GM23248 (cell line): ENCODE results near the gene ITIH4. TPM values are rescaled to one million over a fixed set of nuclear protein-coding genes. Genes with fewer than 3 reads are reported as not detected.

Source experiments
- DNase-seq: peaks from one replicate; pipeline ENCODE4 v3.0.0-alpha.2; 2015
- H2AFZ ChIP-seq: fragments of 200-600 bp; sonication (generic); 2 replicates; pipeline ENCODE4 v1.6.1; 2016; ENCODE audit warnings: antibody characterized with exemption
- H3F3A ChIP-seq: fragments of 200-600 bp; sonication (generic); 2 replicates; pipeline ENCODE4 v1.6.1; 2016; ENCODE audit warnings: mild to moderate bottlenecking, antibody characterized with exemption, mixed run types; ENCODE audit not compliant: insufficient read depth
- H3K27ac ChIP-seq: fragments of 200-600 bp; sonication (generic); 2 replicates; pipeline ENCODE4 v1.5.1; 2016; ENCODE audit warnings: mild to moderate bottlenecking
- H3K27me3 ChIP-seq: fragments of 200-600 bp; sonication (generic); replicated peaks from 2 replicates; pipeline ENCODE4 v1.6.1; 2016; ENCODE audit warnings: mild to moderate bottlenecking; ENCODE audit not compliant: insufficient read depth
- H3K36me3 ChIP-seq: fragments of 200-600 bp; sonication (generic); 2 replicates; pipeline ENCODE4 v1.6.1; 2016; ENCODE audit warnings: low read depth, mild to moderate bottlenecking
- H3K4me1 ChIP-seq: fragments of 200-600 bp; sonication (generic); 2 replicates; pipeline ENCODE4 v1.6.1; 2016; ENCODE audit warnings: mild to moderate bottlenecking; ENCODE audit not compliant: insufficient read depth
- H3K4me2 ChIP-seq: fragments of 200-600 bp; sonication (generic); one replicate; pipeline ENCODE4 v1.6.1; 2016; ENCODE audit warnings: mild to moderate bottlenecking; ENCODE audit not compliant: unreplicated experiment
- H3K4me3 ChIP-seq: fragments of 200-600 bp; sonication (generic); 2 replicates; pipeline ENCODE4 v1.5.1; 2016; ENCODE audit warnings: mild to moderate bottlenecking
- H3K79me2 ChIP-seq: fragments of 200-600 bp; sonication (generic); 2 replicates; pipeline ENCODE4 v1.6.1; 2016; ENCODE audit warnings: mild to moderate bottlenecking; ENCODE audit not compliant: insufficient read depth
- H3K9ac ChIP-seq: fragments of 200-600 bp; sonication (generic); 2 replicates; pipeline ENCODE4 v1.6.1; 2016; ENCODE audit warnings: mild to moderate bottlenecking
- H3K9me2 ChIP-seq: fragments of 200-600 bp; sonication (generic); 2 replicates; pipeline ENCODE4 v1.6.1; 2016; ENCODE audit warnings: mixed run types, mild to moderate bottlenecking, moderate library complexity; ENCODE audit not compliant: insufficient read depth
- H3K9me3 ChIP-seq: fragments of 200-600 bp; sonication (generic); one replicate; pipeline ENCODE4 v1.6.1; 2017; ENCODE audit warnings: low read depth
- H4K20me1 ChIP-seq: fragments of 200-600 bp; sonication (generic); 2 replicates; pipeline ENCODE4 v1.6.0; 2016; ENCODE audit not compliant: insufficient read depth
- EZH2 ChIP-seq: fragments of 200-600 bp; sonication (generic); IDR thresholded peaks from 2 replicates; pipeline ENCODE4 v1.6.1; 2018; ENCODE audit warnings: antibody characterized with exemption, mild to moderate bottlenecking; ENCODE audit not compliant: insufficient read depth, poor library complexity, severe bottlenecking
- EZH2phosphoT487 ChIP-seq: fragments of 200-600 bp; sonication (generic); IDR thresholded peaks from 2 replicates; pipeline ENCODE4 v1.6.1; 2018; ENCODE audit warnings: antibody characterized with exemption, moderate library complexity, mild to moderate bottlenecking, low read depth; ENCODE audit not compliant: insufficient read depth
- WGBS, 2 experiments: methylation state at CpG; one replicate each; pipeline ENCODE4 v1.1.6; 2015 to 2017; ENCODE audit warnings: low lambda C conversion rate in 2 of 2, low coverage in 1 of 2; ENCODE audit errors: missing lambda C conversion rate in 2 of 2; 5-methylcytosine and 5-hydroxymethylcytosine counted together
- in situ Hi-C: fragments of 300-500 bp; cut with MboI; formaldehyde crosslinking; loops from 2 replicates; pipeline ENCODE4 v1.15.0; 2020
- polyA plus RNA-seq: library from polyadenylated mRNA; unstranded; fragments of >200 nt; fragmentation: Nextera tagmentation; extraction: Ambion mirVana; gene quantifications from 2 replicates; pipeline ENCODE4 v1.2.1, GENCODE V29; 2016
- total RNA-seq: library from RNA; depleted of rRNA; stranded (reverse); fragments of >200 nt; shearing (Covaris generic); gene quantifications from 2 replicates; pipeline ENCODE4 v1.2.3, GENCODE V29; 2014

Gene ITIH4
- total and polyA plus RNA-seq, 2 experiments from 2014 or later: 0.11 TPM; not detected in 1

DNA sequence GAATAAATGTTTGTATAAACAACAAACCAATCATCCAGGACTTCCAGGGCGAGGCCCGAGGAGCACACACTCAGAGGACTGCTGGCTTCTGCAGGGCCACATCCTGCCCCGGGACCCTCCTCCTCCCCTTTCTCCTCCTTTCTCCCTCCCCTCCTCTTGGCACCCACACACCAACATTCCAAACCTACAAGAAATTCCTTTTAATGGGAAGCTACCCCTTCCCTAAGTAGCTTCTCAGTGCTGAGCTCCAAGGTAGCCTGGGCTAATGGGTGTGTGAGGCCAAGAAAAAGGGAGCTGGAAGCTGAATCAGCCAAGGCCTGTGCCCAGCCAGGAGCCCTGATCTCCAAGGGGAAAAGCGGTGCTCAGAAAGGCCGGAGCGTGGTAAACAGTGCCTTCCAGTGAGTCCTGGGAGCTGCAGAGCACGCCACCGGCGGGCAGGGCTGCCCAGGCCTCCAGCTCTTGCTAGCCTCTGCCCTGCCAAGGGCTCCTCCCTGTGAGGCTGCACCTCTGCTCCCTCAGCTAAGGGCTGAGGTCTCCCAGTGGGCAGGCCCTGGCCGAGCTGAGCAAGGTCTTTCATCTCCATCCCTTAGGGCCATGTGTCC is 32.0 kb downstream of the ITIH4 start:
- Histone ChIP-seq H2AFZ (no peak overlapping the region), H3K27me3 (no peaks in the 10 kb centered on the region), H3K4me1 (0 out of 2 replicates have a peak, but pooled peaks cover 4% of the 10 kb centered on the region), H4K20me1 (no peaks in the 10 kb centered on the region), H3K27ac (no peak overlapping the region), H3K4me3 (no peak overlapping the region), H3F3A (no peaks in the 10 kb centered on the region), H3K9ac (no peak overlapping the region), H3K36me3 (no peaks in the 10 kb centered on the region), H3K4me2 (no peak overlapping the region), H3K9me2 (no peaks in the 10 kb centered on the region), H3K79me2 (no peaks in the 10 kb centered on the region), H3K9me3 (no peaks in the 10 kb centered on the region)
- TF ChIP-seq EZH2phosphoT487 (no peak), EZH2 (no peak)
- in situ Hi-C loops: no loop called here
- DNase-seq: no peak
- 75 to 82% methylated on average over 10 of the region's 10 CpGs for WGBS, 2 experiments

DNA sequence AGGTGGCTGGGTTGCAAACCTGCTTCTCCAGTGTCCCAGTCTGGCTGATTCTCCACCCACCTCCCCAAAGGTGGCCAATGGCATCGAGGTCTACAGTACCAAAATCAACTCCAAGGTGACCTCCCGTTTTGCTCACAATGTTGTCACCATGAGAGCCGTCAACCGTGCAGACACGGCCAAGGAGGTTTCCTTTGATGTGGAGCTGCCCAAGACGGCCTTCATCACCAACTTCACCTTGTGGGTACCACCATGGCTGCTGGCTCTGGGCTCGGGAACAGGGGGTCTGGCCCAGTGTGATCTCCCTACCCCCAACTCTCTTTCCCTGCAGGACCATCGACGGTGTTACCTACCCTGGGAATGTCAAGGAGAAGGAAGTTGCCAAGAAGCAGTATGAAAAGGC is 34.1 kb downstream of the ITIH4 start:
- Histone ChIP-seq H3K4me1 (no peaks in the 10 kb centered on the region), H3K9ac (no peak overlapping the region), H3K79me2 (no peaks in the 10 kb centered on the region), H3K4me2 (no peak overlapping the region), H3K9me3 (no peaks in the 10 kb centered on the region), H3K27ac (no peak overlapping the region), H3F3A (no peaks in the 10 kb centered on the region), H2AFZ (no peak overlapping the region), H3K27me3 (no peaks in the 10 kb centered on the region; the same call in 1 of the 2 replicates), H3K4me3 (no peak overlapping the region), H3K9me2 (no peaks in the 10 kb centered on the region), H3K36me3 (no peaks in the 10 kb centered on the region), H4K20me1 (no peaks in the 10 kb centered on the region)
- no peak for DNase-seq
- 75 to 80% methylated on average over 9 of the region's 9 CpGs for WGBS, 2 experiments
- in situ Hi-C loops: no loop called here
- TF ChIP-seq EZH2: no peak
- no peak for TF ChIP-seq EZH2phosphoT487

DNA sequence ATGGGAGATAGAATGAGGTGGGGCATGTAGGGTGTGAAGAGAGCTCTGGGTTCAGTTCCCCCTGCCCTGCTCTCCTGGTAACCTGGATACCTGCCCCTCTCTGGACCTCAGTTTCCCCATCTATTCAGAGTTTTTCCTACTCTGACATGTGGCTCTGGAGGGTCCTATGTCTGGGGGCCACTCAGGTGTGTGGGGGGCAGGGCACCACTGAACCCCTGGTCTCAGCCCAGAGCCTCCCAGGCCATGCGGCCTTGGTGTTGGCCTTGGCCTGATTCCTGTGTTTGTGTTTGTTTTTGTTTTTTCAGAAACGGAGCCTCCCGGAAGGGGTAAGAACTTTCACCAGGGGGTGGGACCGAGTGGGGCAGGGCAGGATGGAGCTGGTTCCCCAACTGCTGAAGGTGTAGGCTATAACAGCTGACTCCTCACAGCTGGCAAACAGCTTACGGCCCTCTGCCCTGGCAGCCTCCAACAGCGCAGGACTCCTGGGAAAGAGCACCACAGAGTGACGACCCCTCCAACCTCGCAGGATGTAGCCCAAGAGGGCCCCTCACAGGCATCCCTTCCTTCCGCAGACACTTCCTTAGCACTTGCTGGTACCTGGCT is 35.1 kb downstream of the ITIH4 start:
- H3F3A ChIP-seq: no peaks in the 10 kb centered on the region
- no peak overlapping the region for H3K27ac ChIP-seq
- H3K4me2 ChIP-seq: no peak overlapping the region
- no peak for TF ChIP-seq EZH2phosphoT487
- no peak for TF ChIP-seq EZH2
- in situ Hi-C loops: no loop called here
- H3K36me3 ChIP-seq: no peaks in the 10 kb centered on the region
- H3K27me3 ChIP-seq: no peaks in the 10 kb centered on the region; the same call in 1 of the 2 replicates
- no peak for DNase-seq
- no peak overlapping the region for H3K9ac ChIP-seq
- H3K9me3 ChIP-seq: no peaks in the 10 kb centered on the region
- H3K9me2 ChIP-seq: no peaks in the 10 kb centered on the region
- no peak overlapping the region for H3K4me3 ChIP-seq
- H3K79me2 ChIP-seq: no peaks in the 10 kb centered on the region
- no peak overlapping the region for H2AFZ ChIP-seq
- 73 to 86% methylated on average over 8 to 9 of the region's 9 CpGs for WGBS, 2 experiments
- H4K20me1 ChIP-seq: no peaks in the 10 kb centered on the region
- H3K4me1 ChIP-seq: no peaks in the 10 kb centered on the region

DNA sequence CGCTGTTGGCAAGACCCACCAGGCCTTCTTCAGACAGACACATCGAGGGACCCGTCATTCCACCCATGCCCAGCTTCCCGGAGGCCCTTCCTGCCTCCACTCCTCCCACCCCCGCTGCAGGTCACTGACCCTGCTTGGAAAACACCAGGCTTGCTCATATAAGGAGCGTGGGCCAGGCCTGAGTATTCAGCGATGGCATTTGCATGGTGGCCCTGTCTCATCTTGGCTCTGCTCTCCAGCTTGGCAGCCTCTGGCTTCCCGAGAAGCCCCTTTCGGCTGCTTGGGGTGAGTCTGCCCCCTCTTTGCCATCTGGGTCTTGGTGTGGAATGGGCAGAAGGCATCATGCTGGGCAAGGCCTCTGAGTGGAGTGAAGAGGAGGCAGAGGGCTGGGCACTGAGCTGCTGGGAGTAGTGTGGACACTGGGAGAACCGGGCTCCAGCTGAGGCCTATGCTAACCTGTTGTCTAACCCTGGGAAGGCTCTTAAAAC is 35.8 kb downstream of the ITIH4 start, which contains the start of gene ITIH3:
ITIH3 (plus strand) TSS at position 185 of the 488 bp plus-strand sequence; CDS start at position 193, 8 bp downstream.
- H3K9me2 ChIP-seq: no peaks in the 10 kb centered on the region
- no peaks in the 10 kb centered on the region; the same call in 1 of the 2 replicates for H3K27me3 ChIP-seq
- DNase-seq: no peak
- H3K36me3 ChIP-seq: no peaks in the 10 kb centered on the region
- H3F3A ChIP-seq: no peaks in the 10 kb centered on the region
- H3K27ac ChIP-seq: no peak within 1 kb of the TSS
- TF ChIP-seq EZH2phosphoT487 (no peak), EZH2 (no peak)
- H3K9ac ChIP-seq: no peak within 1 kb of the TSS
- no peak within 1 kb of the TSS for H3K4me2 ChIP-seq
- H4K20me1 ChIP-seq: no peaks in the 10 kb centered on the region
- H3K4me1 ChIP-seq: no peaks in the 10 kb centered on the region
- in situ Hi-C loops: no loop called here
- no peak within 1 kb of the TSS for H3K4me3 ChIP-seq
- no peaks in the 10 kb centered on the region for H3K9me3 ChIP-seq
- H2AFZ ChIP-seq: no peak within 1 kb of the TSS
- H3K79me2 ChIP-seq: no peaks in the 10 kb centered on the region
- 73 to 81% methylated on average over 10 of the region's 10 CpGs for WGBS, 2 experiments
